Neural progenitor cell (in vitro differentiated cells): ENCODE data around the gene NEDD4L.

Source experiments
- CTCF ChIP-seq: fragments of 200-600 bp; sonication (generic); IDR thresholded peaks from 2 replicates; pipeline ENCODE4 v1.5.1; 2017; ENCODE audit warnings: antibody characterized with exemption, mild to moderate bottlenecking
- EZH2 ChIP-seq: fragments of 200-600 bp; sonication (generic); IDR thresholded peaks from 2 replicates; pipeline ENCODE4 v1.6.1; 2017; ENCODE audit warnings: antibody characterized with exemption, mild to moderate bottlenecking, moderate library complexity
- EZH2phosphoT487 ChIP-seq: fragments of 200-600 bp; sonication (generic); IDR thresholded peaks from 2 replicates; pipeline ENCODE4 v1.6.1; 2017; ENCODE audit warnings: antibody characterized with exemption

GRCh38 chr18:58204776-58205442 lies 160.9 kb downstream of the NEDD4L start:
- TF ChIP-seq CTCF (no peak), EZH2 (no peak), EZH2phosphoT487 (no peak)
